KG1 (cell line): ENCODE results near the gene ARL8B.
"Not testable (repeated sequence)": the region's sequence is repeated elsewhere in the genome, so short reads cannot be mapped to it uniquely, and the experiment has no call there.

ENCODE experiments used
- DNase-seq: peaks from one replicate; lab custom pipeline; 2025; lab: John Stamatoyannopoulos, UW

ARL8B gene

DNA sequence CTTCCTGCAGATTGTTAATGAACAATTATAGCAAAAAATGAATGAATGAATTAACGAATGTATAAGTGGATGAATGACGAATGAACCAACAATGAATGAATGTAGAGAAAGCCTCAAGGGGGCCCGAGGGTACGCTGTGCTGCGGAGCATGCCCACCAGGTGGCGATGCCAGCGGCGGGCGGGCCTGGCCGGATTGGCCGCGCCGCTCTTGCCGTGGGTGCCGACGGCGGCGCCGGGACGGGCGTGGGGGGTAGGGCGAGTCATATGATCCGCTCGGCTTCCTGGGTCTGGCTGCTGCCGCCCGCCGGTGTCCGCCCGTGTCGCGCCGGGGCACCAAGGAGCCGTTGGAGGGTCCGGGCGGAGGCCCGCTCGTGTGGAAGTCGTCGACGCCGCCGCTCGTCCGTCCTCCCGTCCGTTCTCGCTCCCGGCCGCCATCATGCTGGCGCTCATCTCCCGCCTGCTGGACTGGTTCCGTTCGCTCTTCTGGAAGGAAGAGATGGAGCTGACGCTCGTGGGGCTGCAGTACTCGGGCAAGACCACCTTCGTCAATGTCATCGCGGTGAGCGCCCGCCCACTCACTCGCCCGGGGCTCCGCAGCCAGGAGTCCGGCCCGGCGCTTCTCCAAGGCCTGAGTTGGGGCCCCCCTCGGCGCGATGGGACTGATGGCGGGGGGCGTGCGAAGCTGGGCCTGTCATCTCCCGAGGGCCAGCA, at the start of gene ARL8B:
ARL8B (plus strand) TSS at position 263 of the 711 bp plus-strand sequence; CDS start at position 437, 174 bp downstream.
- peak; percentile 88 for DNase-seq

DNA sequence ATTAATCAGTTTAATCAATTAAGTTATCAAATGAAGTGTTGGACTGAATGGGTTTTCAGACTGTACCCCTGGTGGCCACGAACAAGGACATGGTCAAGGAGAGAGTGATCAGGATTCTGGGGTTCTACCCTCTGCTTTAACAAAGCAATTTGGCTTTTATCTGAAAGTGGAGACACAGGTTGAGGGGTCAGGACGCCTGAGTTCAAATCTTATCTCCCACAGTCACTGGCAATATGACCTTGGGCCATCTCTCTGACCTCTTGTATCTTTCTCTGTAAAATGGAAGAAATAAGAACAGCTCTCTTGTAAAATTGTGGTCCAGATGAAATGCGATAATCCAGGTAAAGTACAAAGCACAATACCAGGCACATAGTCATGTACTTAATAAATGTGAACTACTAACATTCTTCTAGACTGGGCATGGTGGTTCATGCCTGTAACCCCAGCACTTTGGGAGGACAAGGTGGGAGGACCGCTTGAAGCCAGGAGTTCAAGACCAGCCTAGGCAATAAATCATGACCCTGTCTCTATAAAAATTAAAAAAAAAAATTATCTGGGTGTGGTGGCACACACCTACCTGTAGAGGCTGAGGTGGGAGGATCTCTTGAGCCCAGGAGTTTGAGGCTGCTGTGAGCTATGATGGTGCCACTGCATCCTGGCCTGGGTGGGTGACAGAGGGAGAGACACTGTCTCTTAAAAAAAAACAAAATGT, 48.6 kb upstream of the ARL8B start:
- no peak for DNase-seq

DNA sequence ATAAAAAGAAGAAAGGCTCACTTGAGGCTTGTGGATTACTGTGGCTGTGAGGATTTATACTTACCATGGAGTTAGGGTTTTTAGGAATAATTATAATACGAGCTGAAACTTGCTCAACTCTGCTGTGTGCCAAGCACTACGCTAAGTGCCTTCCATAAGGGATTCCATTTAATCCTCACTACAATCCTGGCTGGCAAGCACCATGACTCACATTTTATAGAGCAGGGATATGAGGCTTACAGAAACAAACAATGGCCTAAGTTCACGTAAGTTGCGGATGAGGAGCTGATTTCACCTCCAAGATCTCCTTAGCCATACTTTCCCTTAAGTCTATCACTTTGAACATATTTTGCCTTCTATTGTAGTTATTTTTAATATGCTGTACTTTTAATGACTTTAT, 43.9 kb upstream of the ARL8B start:
- no peak for DNase-seq

DNA sequence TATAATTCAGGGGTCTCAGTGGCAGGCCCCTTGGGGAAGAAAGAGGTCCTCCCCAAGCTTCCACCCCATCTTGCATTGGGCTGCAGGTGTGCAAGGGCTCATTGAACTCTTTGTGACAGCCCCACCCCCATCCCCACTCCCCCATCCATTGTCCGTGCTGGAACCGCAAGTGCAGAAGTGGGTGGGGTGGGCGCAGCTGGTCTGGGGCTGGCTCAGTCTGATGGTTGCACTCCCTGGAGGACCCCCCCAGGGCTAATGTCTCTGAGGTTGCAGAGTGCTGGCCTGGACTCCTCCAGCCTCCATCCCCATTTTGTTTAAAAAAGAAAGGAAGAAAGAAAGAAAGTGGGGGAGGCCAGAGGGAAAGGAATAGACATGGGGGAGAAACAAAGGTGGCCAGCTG, 42.3 kb upstream of the ARL8B start:
- DNase-seq, result no peak

DNA sequence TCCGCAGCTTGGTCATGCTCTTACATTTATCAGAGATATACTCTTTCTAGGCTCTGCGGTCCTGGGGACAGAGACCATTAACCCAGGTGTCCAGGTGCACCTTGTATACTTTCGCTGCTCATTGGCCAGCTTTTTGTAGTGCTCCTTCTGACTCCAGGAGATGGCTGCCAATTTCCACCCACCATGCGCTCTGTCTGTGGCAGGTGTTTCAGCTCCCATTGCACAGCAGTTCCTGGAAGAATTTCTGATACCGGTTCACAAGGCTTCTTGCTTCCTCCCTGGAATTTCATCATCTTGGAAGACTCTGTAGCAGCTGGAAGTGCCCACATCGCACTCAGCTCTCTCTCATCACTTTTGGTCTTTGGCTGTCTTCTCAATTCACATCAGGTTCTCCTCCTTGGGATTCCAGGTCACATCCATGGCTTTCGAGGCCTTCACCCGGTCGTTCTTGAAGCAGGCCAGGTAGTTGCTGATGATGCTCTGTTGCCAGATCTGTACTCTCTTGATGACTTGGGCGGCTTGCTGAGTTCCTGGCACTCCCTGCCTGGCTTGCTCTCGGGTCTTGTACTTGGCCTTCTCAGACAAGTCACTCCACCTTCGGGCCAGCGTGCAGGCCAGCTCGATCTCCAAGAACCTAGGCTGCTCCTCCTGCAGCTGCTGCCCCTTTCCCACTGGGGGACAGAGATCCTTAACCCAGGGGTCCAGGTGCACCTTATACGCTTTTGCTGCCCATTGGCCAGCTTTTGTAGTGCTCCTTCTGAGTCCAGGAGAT, 41.1 kb upstream of the ARL8B start:
- no peak for DNase-seq

DNA sequence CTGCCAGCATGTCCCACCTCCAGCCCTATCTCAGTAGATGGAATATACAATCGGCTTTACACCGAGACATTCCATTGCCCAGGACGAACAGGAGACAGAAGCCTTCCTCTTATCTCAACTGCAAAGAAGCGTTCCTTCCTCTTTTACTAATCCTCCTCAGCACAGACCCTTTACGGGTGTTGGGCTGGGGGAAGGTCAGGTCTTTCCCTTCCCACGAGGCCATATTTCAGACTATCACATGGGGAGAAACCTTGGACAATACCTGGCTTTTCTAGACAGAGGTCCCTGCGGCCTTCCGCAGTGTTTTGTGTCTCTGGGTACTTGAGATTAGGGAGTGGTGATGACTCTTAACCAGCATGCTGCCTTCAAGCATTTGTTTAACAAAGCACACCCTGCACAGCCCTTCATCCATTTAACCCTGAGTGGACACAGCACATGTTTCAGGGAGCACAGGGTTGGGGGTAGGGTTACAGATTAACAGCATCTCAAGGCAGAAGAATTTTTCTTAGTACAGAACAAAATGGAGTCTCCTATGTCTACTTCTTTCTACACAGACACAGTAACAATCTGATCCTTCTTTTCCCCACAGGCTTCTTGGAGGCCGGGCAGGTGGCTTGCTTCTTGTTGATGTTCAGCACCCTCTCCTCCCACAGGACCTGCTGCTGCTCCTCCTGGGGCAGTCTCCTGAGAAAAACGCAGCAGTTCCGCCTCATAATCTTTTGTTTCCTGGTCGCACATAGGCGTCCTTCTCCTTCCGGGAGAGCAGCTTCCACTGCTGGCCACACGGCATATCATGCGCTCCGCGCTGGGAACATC, 39.9 kb upstream of the ARL8B start:
- DNase-seq, result not testable (repeated sequence)

DNA sequence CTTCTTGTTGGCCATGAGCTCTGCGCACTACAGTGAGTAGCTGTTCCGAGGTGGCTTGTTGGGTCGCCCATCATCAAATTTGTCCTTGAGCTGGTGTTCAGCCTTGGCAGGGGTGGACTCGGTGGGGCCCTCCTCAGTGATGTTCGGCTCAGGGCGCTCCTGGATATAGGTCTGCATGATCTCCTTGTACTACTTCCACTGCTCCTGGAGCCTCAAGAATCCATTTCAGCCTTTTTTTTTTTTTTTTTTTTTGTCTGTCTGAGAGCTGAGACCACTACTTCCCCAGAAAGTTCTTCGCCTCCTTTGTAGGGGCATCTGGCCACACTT, 39.3 kb upstream of the ARL8B start:
- DNase-seq, result no peak

DNA sequence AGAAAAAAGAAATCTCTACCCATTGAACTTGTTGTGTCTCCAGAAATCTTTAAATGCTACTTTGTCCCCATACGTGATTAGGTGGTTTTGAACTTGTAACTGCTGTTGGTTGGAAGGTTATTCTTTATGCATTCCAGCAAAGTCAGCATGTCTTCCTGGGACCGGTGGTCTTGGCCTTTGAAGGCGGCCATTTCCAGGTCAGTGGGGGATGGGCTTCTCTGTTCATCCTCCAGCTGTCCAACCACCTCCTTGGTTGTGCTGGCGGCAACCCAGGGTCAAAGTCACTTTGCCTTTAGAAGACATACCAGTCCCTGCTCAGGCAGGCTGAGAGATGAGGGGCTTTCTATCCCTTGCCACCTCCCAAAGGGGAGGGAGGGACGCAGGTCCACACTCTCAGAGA, 37.9 kb upstream of the ARL8B start:
- no peak for DNase-seq

DNA sequence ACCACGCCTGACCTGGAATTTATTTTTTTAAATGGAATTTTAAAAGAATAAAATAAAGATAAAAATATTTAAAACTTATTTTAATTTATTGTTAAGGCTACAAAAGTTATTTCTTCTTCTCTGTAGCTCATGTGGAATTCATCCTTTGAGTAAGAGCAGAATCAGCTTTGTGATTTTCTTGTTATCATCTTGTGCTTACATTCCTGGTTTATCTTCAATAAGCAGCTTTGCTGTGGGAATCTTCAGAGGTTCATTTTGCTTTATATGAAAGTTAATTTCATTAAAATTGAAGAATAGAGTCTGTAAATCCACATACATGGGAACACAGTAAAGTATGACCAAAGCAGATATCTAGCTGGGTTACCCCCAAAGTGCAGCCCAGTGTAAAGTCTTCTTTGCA, 35.4 kb upstream of the ARL8B start:
- no peak for DNase-seq

DNA sequence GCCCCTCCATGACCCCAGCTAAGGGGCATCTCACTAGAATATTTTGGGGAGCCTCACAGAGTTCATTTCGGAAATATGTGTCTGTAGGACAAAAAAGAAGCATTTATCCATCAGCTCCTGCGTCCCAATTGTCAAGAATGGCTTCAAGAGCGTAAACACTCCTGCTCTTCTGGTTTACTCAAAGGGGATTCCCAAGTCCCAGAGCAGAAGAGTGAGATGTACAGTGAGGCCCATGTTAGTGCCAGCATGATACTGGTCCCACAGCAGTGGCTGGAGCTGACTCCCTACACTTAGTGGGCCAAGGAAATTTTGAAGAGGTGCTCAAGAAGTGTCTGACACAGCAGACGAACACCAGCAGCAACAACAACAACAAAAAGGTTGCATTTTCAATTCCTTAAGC, 34.9 kb upstream of the ARL8B start:
- DNase-seq, result no peak

DNA sequence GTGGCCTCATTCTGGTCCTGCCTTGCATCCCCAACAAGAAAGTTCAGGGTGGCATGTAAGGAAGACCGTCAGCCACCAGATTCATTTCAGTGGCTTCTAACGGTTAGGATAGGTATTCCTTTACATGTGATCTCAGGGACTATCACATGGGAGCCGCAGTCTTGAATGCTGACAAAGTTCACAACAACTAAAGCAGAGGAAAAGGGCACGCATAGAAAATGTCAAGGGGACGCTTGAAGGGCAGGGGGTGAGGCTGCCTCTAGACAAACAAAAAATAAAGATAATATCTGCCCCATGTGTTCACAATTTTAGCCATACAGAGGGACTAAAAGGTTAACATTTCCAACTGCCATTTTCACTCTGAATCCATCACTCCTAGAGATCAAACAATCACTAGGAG, 31.9 kb upstream of the ARL8B start:
- no peak for DNase-seq

DNA sequence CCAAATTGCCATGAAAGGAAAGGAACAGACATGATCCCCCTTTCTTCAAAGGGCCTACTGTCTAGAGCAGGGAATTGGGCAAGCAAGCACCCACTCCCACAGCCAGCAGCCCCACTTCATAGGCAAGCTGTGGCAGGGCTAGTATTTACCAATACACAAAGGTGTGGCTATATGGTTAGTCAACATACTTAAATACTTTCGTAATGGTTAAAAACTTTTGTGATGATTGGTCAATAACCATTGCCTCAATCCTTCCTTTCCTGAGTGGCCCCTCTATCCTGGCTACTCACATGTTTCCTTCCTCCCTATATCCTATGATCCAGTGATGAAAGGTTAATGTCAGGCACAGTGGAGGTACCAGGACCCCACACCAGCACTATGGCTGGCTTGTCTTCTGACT, 30.1 kb upstream of the ARL8B start:
- no peak for DNase-seq

DNA sequence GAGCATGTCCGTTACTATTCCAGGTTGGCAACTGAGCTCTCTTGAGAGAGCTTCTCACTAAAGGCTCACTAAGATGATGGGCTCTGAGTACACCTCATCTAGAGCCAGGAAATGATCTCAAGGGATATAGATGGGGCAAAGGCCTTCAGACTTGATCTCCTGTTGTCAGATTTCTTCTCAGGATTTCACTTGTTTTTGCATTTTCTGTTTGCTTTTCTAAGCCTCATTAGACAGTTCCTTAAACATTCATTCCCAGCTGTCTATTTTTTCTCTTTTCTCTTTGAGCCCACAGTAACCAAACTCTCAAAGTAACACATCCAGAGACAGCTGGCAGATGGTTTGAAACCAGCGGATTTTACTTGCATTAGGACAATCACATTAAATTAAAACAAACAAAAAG, 28.4 kb upstream of the ARL8B start:
- DNase-seq, result no peak

DNA sequence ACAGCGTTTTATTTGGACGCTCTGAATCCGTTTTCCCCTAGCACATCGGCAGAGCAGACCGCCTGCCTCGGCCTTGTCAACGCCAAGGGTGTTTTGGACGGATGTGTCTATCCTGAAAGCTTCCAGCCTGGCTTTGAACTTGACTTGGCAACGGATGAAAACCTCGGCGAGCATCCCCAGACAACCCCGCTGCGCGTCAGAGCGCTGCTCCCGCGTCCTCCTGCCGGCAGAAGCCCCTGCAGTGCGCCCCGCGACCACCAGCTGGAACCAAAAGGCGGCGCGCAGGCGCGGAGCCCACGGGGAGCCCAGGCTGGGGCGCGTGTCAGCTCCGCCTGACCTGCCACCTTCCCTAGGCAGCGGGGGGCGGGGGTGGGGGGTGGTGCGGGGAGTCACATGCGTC, 26.2 kb upstream of the ARL8B start:
- DNase-seq, result no peak

DNA sequence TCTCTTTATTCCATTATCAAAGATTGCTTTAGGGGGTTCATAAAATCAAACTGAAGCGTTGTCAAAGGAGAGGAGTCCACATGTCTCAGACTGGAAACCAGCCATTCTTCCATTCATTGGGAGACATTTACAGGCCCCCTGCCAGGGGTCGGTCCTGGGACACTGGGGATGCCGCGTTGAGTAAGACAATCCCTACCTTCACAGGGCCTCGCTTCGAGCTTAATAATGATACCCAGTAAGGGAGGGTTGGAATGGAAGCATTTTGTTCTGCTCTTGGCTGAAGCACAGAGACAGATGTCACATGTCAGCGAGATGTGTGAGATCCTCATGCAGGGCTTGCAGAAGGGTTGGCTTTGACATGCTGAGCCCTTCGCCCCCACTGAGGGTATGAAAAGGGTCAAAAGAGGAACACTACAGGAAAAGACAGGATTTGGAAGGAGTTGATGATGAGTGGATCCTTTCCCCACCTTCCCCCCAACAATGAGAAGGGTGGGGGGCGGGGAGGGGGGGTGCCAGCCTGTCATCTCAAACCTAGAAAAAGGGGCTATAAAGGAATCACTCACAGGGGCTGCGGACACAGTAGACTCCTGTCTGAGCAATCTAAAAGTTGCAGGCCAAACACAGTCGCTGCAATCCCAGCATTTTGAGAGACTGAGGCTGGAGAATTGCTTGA, 25.6 kb upstream of the ARL8B start:
- no peak for DNase-seq

DNA sequence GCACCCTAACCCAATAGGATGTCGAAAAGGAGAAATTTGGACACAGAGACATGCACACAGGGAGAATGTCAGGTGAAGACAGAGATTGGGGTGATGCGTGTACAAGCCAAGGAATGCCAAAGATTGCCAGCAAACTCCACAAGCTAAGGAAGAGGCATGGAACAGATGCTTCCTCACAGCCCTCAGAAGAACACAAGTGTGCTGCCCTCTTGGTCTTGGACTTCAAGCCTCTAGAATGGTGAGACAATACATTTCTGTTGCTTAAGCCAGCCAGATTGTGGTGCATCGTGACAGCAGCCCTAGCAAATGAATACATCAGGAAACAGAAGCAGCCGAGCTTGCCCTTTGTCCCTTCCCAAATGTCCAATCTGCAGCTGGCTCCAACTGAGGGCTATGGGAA, 23.7 kb upstream of the ARL8B start:
- DNase-seq, result no peak

DNA sequence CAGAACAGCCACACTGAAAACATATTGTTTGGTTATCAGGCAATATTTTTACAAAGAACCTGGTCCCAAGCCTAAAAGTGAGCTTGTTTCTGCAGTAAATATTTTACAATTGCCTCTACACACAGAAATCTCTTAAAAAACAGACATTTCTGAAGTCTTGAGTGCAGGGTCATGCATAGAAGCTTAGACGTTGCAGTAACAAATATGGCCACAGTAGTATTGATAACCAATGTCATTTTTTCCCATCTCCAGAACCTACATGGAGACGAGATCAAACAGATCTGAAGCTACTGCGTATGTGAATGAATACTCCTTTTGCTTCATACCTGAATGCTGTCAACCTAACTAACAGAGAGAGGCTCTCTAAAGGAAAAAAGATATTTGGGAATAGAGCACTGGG, 19.6 kb upstream of the ARL8B start:
- no peak for DNase-seq

DNA sequence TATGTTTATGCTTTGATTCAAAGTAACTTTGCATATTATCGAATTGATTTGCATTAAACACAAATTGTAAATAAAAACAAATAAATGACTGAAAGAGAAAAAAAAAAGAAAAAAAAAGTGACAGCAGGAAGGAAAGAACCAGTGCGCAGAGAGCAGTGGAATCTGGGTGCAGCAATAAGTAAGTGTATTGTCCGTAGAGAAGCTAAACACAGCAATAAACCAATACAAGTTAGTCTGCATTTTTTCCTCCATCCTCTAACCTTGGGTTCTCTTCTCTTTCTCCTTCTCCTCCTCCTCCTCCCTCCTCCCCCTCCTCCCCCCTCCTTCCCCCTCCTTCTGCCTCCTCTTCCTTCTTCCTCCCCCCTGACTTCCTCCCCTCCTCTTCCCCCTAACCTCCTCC, 18.3 kb upstream of the ARL8B start:
- no peak for DNase-seq

DNA sequence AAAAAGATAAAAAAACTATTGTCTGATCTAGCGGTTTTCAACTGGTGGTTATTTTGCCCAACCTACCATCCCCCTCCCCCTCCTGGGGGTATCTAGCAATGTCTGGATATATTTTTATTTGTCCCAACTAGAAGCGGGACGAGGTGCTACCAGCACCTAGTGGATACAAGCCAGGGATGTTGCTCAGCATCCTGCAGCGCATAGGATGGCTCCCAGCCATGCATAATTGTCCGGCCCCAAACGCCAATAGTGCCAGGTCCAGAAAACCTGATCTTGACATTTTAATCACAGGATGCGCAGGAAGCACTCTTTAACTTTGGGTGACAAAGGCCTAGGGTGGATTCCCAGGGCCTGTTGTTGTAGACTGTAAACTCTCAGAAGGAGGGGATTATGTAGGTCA, 17.0 kb upstream of the ARL8B start:
- DNase-seq, result no peak

DNA sequence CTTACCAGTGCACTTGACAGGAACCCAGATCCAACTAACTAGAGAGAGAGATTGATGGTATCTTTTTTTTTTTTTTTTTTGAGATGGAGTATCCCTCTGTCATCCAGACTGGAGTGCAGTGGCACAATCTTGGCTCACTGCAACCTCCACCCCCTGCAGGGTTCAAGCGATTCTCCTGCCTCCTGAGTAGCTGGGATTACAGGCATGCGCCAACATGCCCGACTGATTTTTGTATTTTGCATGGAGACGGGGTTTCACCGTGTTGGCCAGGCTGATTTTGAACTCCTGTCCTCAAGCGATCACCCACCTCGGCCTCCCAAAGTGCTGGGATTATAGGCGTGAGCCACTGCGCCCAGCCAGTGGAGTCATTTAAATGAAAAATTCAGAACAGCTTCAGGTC, 15.7 kb upstream of the ARL8B start:
- not testable (repeated sequence) for DNase-seq

DNA sequence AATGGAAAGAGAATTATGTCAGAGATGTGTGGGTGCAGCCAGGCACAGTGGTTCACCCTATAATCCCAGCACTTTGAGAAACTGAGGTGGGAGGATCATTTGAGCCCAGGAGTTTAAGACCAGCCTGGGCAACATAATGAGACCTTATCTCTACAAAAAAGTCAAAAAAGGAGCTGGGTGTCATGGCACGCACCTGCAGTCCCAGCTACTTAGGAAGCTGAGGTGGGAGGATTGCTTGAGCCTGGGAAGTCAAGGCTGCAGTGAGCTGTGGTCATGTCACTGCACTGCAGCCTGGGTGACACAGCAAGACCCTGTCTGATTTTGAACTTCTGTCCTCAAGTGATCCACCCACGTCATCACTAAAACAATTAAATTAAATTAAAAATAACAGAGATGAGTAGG, 15.2 kb upstream of the ARL8B start:
- not testable (repeated sequence) for DNase-seq

DNA sequence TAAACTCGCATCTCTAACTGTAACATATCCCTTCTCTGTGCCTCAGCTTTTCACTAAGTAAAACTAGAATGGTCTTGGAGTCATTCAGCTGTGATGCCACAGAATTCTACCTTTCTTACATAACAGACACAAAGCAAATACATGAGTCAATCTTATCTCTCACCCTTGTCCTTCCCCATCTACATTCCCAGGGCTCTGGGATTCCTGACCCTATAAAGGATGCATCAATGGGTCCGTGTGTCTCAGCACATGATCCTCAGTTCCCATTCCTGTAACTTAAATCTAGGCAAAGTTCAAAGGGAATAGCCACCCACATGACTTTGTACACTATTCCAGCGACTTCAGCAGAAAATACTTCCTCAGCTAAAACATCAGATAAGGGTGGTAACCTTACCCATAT, 11.8 kb upstream of the ARL8B start:
- no peak for DNase-seq
